Measurements from ENCODE around the gene NCOA7.

NCOA7 gene, protein sequence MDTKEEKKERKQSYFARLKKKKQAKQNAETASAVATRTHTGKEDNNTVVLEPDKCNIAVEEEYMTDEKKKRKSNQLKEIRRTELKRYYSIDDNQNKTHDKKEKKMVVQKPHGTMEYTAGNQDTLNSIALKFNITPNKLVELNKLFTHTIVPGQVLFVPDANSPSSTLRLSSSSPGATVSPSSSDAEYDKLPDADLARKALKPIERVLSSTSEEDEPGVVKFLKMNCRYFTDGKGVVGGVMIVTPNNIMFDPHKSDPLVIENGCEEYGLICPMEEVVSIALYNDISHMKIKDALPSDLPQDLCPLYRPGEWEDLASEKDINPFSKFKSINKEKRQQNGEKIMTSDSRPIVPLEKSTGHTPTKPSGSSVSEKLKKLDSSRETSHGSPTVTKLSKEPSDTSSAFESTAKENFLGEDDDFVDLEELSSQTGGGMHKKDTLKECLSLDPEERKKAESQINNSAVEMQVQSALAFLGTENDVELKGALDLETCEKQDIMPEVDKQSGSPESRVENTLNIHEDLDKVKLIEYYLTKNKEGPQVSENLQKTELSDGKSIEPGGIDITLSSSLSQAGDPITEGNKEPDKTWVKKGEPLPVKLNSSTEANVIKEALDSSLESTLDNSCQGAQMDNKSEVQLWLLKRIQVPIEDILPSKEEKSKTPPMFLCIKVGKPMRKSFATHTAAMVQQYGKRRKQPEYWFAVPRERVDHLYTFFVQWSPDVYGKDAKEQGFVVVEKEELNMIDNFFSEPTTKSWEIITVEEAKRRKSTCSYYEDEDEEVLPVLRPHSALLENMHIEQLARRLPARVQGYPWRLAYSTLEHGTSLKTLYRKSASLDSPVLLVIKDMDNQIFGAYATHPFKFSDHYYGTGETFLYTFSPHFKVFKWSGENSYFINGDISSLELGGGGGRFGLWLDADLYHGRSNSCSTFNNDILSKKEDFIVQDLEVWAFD

DNA sequence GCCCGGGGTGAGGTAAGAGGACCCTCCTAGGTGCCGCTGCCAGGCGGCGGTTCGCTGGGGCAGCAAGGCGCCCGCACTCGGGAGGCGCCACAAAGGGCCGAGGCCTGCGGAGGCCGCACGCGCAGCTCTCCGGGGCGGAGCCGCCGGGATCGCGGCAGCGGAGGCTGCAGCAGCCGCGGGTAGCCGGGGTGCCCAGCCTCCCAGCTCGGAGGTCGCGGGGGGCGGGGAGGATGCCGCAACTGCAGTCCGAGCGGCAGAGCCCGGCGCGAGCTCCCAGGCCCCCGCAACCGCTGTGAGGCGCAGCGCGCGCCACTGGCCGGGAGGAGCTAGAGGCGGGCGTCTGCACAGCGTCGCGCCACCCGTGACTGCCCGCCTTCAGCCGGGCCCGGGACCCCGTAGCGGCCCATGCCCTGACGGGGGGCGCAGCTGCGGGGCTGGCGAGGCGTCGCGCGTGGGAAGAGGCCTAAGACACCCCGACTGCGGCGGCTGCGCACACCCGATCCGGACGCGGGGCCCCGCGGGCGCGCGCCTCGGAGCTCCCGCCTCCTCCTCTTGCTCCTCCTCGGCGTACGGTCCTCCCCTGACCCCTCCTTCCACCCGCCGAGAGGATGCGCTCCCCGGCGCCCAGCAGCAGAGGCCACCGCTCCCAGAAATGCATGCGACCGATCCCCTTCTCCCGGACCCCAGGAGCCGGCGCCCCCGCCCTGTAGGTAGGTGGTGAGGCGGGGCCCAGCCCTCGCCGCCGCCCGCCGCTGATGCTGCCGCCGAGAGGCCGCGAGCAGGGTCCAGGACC is at the start of gene NCOA7:
TSS of gene NCOA7 (plus strand) at position 603 of the 793 bp plus-strand sequence. CDS start 24,395 bp downstream, outside the sequence.
- DNase-seq, result peak; percentile 79

DNA sequence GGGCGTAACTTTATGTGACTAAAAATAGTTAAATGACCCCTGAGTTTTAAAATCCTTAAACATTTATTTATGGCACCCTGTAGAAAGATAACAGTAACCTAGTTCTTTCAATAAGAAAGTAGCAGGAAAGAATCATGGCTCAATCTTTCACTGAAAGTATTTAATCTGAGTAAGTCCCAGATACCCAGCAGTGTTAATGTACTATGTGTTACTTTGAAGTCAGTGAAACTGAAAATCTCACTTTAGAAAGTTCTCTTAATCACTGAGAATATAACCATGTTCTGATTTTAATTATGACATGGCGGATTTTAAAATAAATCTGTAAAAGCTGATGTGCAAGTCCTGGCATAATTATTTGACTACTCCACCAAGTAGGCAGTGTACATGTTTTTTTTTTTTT is 49.4 kb upstream of the NCOA7 start:
- no peak for DNase-seq

DNA sequence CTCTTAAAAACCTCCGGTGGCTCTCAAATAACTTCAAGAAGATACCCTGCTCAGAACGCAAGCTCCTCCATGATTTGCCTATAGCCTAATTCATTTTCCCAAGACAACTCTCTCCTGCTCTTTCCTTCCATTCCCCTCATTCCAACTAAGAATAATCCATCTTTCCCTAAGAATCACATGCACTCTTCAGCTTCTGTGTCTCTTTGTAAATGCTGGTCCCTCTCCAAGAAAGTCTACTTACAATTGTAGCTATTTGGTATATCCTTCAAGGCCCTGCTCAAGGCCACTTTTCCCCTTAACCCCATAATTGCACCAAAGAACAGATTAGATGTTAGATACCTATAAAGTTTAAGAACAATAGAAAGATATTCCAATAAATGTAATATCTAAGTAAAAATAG is 48.7 kb upstream of the NCOA7 start:
- DNase-seq, result no peak

DNA sequence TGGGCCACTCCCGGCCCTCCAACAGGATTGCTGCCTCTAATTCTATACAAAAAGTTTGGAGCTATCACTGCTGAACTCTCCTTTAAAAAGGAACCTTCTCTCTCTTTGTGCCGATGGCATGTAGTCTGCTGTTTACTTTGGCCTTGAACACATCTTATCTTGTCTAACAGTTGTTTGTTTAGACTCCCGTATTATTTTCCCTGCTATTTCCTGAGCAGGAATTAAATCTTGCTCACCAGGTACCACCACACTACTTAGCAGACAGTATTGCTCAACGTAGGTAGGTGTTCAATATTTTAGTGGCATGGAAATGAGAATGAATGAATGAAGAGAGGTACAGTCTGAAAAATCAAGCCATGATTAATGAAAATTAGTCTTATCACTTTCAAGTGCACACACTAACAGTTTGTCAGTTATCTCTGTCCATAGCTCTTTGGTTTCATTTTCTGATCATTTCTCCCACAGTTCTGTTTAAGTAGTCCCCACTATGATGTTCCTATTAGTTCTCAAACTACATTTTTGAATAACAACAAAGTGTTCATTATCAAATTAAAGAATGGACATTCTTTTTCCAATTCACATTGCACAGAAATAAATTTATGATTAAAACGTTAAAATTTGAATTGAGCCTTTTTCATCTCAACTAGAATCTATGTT is 48.2 kb upstream of the NCOA7 start:
- no peak for DNase-seq

DNA sequence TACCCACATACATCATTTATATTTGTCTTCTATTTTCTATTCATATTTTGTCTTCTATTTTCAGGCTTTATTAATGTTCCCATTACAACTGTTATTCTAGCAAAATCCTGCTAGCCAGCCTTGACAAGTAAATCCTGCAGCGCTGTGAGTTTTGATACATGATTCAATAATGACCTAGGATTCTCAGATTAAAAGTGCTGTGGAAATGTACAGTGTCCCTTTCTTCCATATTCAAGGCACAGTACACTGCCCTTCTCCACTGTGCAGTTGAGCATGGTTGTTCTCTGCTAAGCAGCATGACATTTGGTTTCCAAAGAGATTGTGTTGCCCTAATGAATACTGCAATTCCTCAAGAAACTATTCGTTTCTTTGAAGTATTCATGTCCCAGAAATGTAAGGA is 47.2 kb upstream of the NCOA7 start:
- DNase-seq, result no peak

DNA sequence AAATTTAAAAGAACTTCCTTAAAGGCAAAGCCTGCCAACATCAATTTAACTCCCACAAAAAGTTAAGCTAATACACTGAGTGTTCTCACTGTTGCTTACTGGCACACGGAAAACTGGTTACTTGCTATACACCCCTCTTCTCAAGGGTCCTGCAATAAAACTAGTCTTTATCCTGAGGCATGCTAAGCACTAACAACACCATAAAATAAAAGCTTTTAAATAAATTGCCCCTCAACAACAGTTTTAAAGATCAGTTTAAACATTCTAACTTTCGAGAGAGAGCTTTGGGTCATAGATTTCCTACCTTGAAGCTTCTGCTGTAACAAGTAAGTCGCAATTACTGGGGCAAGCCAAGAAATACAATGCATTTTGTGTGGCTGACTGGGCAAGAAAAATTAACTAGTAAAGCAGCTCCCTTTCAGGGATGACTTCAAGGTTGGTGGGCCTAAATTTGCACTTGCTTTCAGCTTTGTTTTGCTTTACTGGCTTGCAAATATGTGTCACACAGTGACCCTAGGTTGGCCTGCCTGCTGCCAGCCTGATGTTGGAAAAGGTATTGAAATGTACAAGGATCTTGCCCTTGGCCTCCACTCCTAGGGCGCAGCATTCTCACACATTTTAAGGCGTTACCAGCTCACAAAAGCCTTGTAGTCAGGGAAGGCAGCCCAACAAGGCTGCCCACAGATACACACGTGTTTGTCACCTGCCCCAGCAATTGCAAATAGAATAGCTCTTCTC is 45.3 kb upstream of the NCOA7 start:
- no peak for DNase-seq

DNA sequence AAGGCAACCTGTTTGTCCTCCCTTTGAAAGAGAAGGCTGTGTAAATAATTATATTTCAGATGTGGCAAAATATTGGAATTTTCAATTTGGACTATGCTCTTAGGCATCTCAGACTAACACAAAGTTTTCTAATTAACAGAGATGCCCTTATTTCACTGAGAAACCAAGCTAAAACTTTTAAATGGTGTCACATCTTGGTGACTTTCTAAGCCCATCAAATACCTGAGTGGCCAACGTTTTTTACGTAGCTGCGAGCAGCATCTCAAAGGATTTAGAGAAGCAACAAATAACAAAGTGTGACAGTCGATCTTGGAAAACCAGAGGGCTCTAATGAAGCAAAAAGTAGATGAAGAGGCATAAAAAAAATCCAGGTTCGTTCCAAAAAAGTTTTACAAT is 44.7 kb upstream of the NCOA7 start:
- DNase-seq, result no peak

DNA sequence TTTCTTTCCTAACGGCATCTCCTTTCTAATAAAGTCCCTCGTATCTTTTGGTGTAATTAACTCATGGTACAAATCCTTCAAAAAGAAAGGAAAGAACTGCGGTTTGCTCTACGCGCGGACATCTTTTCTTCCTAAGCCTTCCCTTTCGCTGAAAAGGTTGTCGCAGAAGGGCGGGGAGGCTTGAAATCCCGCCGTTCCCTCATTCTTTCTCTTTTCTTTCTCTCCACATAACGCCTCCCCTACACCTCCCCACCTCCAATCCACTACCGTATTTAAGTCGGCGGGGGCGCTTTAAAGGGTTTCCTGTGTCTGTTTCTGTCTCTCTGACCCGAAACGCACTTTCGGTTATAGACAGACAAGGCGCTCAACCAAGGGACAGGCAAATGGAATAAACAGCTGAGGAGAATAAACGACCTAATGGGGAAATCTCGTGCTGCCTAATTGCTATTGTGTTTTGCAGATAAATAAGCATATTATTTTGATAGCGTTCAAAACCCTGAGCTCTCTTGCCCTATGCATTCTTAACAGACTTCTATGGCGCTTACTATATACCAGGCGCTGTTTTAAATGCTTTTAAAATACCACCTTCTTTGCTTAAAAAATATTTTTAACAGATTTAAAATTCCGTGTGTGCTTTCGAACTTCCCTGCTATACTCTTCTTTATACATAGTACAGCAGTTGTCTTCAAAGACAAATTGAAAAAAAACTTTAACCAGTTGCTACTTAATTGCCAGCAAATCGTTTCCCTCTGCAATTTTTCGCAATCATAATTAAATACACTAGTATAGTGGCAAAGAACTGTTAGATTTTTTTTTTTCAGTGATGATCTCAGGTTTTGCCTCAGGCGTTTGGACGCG is 43.8 kb upstream of the NCOA7 start:
- peak; percentile 73 for DNase-seq

DNA sequence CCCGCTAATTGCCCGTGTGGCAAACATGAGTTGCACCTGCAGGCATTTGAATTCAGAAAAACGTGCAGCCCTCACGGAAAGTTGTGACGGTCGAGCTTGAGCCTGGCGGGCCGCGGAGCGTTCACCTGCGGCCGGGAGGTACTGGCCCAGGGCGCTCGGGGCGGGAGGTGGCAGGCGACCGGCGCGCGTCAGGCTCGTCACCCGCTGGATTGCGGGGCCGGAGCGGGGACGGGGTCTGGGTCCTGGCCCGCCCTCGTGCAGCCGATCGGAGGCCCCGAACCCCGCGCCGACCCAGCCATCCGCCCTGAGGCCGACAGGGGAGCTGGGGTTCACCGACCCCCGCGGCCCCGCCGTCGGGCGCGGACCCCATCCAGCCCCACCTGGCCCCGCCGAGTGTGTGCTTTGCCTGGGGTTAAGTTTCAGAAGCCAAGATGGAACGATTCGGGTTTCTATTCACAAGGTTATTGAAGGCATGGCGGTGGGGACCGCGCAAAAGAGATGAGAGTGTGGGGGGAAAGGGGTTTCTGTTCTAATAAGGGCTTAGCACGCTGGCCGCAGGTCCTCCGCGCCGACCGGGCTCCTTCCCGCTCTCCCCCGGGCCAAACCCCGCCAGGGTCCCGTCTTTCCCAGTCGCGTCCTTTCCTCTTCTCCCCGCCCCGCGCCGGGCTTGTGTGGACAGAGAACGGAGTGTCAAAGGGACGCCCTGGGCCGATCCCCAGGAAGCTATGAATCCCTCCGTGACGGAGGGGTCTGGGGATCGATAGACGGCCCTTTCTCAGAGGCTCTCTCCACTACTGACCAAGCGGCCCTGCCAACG is 43.0 kb upstream of the NCOA7 start:
- DNase-seq, result no peak

DNA sequence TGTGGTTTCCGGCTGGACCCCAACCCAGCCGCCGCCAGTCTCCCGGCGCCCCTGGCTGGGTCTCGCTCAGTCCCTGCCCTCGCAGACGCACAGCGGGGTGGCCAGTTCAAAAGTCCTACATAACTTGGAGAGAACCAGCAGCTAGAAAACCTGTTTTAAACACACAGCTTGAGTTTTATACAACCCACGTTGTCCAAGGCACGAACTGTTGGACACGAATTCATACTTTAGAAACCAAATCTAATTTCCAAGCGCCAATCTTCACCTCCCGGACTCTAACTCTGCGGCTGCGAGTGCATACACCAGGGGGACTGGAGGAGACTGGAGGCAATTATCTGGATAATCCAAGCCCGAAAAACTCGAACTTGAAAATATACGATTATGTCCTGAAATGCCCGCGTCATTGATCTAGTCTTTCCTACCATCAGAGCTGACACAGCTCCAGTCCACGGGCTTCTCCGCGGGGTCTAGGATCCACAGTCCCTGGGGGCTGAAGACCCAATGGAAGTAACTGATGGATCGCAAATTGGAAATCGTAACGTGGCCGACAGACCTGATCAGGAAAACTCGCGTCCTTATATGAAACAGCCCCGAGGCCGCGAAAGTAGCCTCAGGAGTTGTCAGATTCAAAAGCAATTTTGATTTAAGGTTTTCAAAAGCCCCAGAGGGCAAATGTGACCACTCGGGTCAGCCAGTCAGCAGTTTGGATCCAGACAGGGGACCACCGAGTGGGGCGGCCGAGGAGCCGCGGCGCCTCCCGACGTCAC is 42.2 kb upstream of the NCOA7 start:
- DNase-seq, result no peak

DNA sequence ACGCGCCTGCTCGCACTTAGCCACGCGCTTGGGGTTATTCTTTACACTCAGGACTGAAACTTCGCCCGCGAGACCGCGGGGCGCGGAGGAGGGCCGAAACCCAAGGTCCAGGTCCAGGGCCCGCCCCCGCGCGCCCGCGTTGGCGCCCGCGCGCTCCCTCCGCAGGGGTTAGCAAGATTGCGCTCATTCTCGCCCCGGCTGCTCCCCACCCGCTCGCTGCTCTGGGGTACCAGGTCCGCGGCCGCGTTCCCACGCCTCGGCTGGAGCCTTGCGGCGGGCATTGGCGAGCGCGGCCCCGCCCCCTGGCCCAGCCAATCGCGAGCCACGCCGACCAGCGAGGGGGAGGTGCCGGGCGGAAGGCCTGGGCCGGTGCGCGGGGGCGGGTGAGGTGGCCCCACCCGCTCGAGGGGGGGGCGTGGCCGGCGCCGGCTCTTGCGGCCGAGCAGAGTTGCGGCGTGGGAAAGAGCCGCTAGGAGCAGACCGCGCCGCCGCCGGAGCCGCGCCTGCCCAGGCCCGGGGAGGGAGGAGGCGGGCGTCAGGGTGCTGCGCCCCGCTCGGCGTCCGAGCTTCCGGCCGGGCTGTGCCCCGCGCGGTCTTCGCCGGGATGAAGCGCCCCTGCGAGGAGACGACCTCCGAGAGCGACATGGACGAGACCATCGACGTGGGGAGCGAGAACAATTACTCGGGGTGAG is 41.4 kb upstream of the NCOA7 start, which contains the start of gene HEY2:
TSS of gene HEY2 (plus strand) at position 460 of the 692 bp plus-strand sequence. CDS start at position 605, 145 bp downstream.
- peak; percentile 88 for DNase-seq

DNA sequence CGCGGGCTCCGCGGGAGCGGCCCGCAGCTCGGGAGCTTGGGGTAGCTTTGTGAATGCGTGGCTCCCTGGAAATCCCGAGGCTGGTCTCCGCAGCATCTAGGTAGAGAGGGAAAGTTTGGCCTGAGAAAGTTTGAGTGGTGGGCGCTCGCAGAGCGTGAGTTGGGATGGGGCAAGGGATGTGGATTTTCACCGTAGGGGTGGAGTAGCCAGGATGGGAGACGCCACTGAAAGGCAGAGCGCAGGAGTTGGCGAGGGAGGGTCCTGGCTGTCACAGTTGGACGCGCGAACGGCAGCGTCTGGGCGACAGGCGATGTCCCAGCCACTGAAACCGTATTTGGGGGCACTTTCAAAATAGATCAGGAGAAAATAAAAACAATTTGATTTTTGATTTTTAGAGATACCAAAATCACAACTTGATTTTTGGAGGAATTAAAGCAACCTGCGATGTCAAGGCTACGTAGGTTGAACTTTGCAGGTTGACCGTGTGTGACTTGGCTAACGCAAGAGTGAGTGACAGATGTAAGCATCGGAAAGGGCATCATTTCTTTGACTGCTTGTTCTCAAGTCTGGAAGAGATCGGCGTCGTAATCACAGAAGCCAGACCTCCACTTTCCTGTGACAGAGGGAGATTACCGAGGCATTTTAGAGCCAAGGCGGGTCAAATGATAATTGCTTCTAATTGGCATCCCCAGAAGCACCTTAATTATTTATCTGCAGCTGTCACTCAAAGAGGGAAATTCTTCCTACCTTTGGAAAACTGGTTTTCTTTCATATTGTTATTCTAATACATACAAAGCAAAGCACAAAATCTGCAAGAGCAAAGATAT is 40.7 kb upstream of the NCOA7 start:
- DNase-seq, result no peak

DNA sequence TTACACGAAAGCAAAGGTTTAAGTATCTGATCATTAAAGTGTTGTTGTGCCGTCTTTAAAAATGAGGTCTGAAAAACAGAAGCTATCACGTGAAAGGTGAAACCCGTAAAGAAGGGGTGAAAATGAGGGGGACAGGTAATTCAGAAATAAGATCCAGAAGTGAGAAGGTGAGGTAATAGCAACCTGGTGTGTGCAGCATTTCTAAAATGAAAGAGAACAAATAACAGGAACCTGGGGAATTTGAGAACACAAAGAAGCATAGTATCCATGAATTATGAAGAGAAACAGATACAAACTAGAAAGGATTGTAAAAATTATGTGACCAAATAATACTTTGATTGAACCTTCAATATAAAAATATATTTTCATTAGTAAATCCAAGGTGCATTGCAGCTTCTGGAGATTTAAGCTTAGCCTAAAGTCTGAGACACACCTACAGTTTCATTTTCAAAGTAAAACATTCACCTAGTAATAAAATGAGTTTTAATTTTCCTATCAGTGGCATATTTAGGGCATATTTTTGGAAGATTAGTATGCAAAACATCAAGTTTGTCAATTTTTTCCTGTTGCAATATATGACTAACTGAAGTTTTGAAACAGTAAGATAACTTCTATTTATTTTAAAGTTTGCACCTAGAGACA is 39.9 kb upstream of the NCOA7 start:
- no peak for DNase-seq

DNA sequence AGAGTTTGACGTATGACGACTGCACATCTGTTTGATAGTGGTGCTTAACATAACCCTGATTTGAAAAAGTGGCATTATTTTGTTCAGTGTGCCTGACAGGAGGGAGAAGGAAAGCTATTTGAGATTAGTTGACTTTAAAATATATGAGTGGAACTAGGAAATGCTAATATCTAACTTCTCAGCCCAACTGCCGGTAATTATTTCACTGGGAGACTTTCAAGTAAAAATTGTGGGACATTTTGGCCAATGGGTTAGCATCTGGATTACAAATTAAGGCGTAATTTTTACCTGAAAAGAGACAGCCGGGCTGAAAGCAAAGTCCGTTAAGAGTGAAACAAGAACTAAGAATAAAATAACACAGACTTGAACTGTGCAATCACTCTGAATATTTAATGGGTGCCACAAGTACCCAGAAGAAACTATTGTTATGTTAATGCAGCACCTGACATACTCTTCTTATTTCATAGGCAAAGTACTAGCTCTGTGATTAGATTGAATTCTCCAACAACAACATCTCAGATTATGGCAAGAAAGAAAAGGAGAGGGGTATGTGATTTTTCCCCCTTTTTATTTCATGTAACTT is 39.3 kb upstream of the NCOA7 start:
- DNase-seq, result no peak

DNA sequence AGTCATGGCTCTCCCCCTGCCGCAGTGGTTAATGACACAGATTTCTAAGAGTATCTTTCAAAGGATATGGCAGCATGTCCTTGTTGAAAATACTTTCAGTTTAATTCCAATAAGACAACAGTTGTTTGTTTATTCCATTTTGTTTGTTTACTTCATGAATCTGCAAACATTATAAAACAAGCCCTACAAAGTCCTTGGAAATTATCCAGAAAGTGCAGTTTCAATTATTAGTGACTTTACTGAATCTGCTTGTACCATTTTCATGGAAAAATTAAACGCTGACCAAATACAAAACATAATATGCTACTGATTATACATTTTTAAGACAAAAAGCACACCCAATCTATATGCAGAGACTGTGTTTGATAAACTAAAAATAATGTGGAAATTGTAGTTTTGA is 38.0 kb upstream of the NCOA7 start:
- DNase-seq, result no peak

DNA sequence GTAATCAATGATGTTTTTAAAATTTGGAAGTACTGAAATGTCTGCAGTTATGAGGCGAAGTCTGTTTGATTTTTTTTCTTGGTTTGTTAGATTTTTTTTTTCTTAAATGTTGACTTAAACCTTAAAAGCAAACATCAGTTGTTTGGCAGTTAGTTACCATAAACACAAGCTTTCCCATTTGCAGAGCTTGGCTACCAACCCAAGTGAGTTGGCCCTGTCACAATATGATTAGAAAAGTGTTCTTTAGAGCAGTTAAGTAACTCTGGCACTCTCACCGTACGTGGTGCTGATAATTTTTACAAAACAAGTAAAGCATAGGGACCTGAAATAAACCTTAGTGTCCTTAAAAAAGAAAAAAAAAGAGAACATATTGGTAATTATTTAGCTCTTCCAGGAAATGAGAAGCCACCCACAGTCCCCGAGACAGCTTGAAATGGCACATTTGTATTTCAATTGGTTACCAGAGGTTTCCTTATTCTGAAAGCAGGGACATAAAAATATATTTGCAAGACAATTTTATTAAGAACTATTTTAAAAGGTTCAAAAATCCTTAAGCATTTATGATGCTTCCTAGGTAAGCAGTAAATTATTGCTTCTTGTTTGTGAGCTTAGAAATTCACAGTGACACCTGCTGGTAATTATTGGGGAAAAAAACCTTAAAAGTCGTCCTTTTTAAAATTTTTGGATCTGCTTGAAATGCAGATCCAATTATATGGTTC is 37.4 kb upstream of the NCOA7 start:
- no peak for DNase-seq

All from CD4-positive, alpha-beta T cell treated with Interleukin-15 for 1 hour (primary cell).